HepG2 (cell line): ENCODE results near the gene ICAM3. TPM values are rescaled to one million over a fixed set of nuclear protein-coding genes. Genes with fewer than 3 reads are reported as not detected.

Experiments
- ATAC-seq: fragments of 200-7000 bp; cut with Tn5 transposase; 3 replicates; pipeline ENCODE4 v1.9.1; 2020; ENCODE audit warnings: mild to moderate bottlenecking, moderate library complexity
- BruUV-seq: library from RNA; stranded (reverse); fragments of 400-500 nt; replicated peaks from 2 replicates; lab custom pipeline; 2021; lab: Mats Ljungman, UMichigan
- CTCF ChIA-PET: fragments of 300-600 bp; formaldehyde crosslinking; extraction: SDS; loops from one replicate; lab custom pipeline; 2021; ENCODE audit warnings: low total read pairs, inconsistent platforms, low intra/inter-chr PET ratio; lab: Yijun Ruan, JAX
- POLR2A ChIA-PET: fragments of 350-600 bp; sonication (Branson Sonifier 250); formaldehyde crosslinking; loops from one replicate; lab custom pipeline; 2020; ENCODE audit warnings: antibody characterized with exemption, inconsistent platforms; lab: Yijun Ruan, JAX
- DNase-seq: peaks from one replicate; pipeline ENCODE4 v3.0.0-alpha.2; 2015; ENCODE audit warnings: low spot score
- FAIRE-seq: peaks from 3 replicates; lab custom pipeline; 2011; peaks lifted over from hg19 to GRCh38; lab: Jason Lieb, UNC
- H2AFZ ChIP-seq: one replicate; pipeline ENCODE4 v1.6.1; 2011; ENCODE audit warnings: low read length, inconsistent platforms
- H3K27ac ChIP-seq: fragments of 300-600 bp; 3 replicates; pipeline ENCODE4 v1.8.0; 2011; ENCODE audit warnings: mixed run types, mild to moderate bottlenecking, mixed read lengths, low read length, inconsistent platforms; ENCODE audit not compliant: insufficient read depth; ENCODE audit errors: extremely low read length
- H3K27me3 ChIP-seq, 2 experiments: fragments of 200-600 bp in 1 of 2; 2 replicates in 1 of 2; 3 replicates in 1 of 2; pipeline versions ENCODE4 v1.6.0 to v1.8.0; 2011; ENCODE audit warnings: low read length in 2 of 2, mild to moderate bottlenecking in 2 of 2, moderate library complexity in 2 of 2, inconsistent platforms in 1 of 2; ENCODE audit not compliant: insufficient read depth in 2 of 2, control insufficient read depth in 1 of 2
- H3K36me3 ChIP-seq, 2 experiments: fragments of 200-600 bp in 1 of 2; replicated peaks in 1 of 2; 2 replicates in 1 of 2; 3 replicates in 1 of 2; pipeline versions ENCODE4 v1.5.1 to v1.8.0; 2011; ENCODE audit warnings: low read length in 2 of 2, inconsistent platforms in 1 of 2; ENCODE audit not compliant: insufficient read depth in 2 of 2, control insufficient read depth in 1 of 2
- H3K4me1 ChIP-seq: 2 replicates; pipeline ENCODE4 v1.5.1; 2012; ENCODE audit warnings: low read length, inconsistent platforms; ENCODE audit not compliant: insufficient read depth
- H3K4me2 ChIP-seq: 2 replicates; pipeline ENCODE4 v1.6.0; 2011; ENCODE audit warnings: low read depth, low read length, inconsistent platforms
- H3K4me3 ChIP-seq, 3 experiments: fragments of 200-600 bp in 1 of 3; sonication (generic), shearing (Covaris generic) in 1 of 3; replicated peaks in 1 of 3; 2 replicates each; pipeline ENCODE4 v1.5.1; 2011 to 2016; ENCODE audit warnings: low read length in 3 of 3, inconsistent platforms in 2 of 3, low read depth in 2 of 3, mild to moderate bottlenecking in 2 of 3, control low read depth in 1 of 3, mixed read lengths in 1 of 3; ENCODE audit not compliant: insufficient read depth in 1 of 3
- H3K79me2 ChIP-seq: one replicate; pipeline ENCODE4 v1.6.1; 2011; ENCODE audit warnings: low read length, inconsistent platforms; ENCODE audit not compliant: insufficient read depth
- H3K9ac ChIP-seq: 2 replicates; pipeline ENCODE4 v1.6.0; 2011; ENCODE audit warnings: mild to moderate bottlenecking, low read depth, low read length, inconsistent platforms; ENCODE audit not compliant: insufficient read depth
- H3K9me3 ChIP-seq: 2 replicates; pipeline ENCODE4 v1.5.1; 2012; ENCODE audit warnings: mild to moderate bottlenecking, low read length
- H4K20me1 ChIP-seq: 2 replicates; pipeline ENCODE4 v1.6.0; 2011; ENCODE audit warnings: inconsistent platforms, mild to moderate bottlenecking, low read length, moderate library complexity; ENCODE audit not compliant: insufficient read depth
- ATF6 ChIP-seq: sonication (generic); formaldehyde crosslinking; conservative IDR thresholded peaks from 2 replicates; pipeline ENCODE4 v1.4.0; 2020; ENCODE audit warnings: missing genetic modification reagents
- FOXM1 ChIP-seq: sonication (generic); formaldehyde crosslinking; IDR thresholded peaks from 2 replicates; pipeline ENCODE4 v1.5.0; 2020; ENCODE audit warnings: missing genetic modification reagents
- HOXA9 ChIP-seq: sonication (generic); formaldehyde crosslinking; IDR thresholded peaks from 2 replicates; pipeline ENCODE4 v1.8.1; 2022; ENCODE audit warnings: missing genetic modification reagents, mild to moderate bottlenecking, moderate library complexity, borderline replicate concordance
- JUN ChIP-seq: sonication (generic); formaldehyde crosslinking; IDR thresholded peaks from 2 replicates; pipeline ENCODE4 v1.4.0; 2020; ENCODE audit warnings: mild to moderate bottlenecking, missing genetic modification reagents
- MXI1 ChIP-seq: IDR thresholded peaks from 3 replicates; pipeline ENCODE4 v1.6.1; 2012; ENCODE audit warnings: low read depth, low read length, inconsistent platforms, borderline replicate concordance
- NRL ChIP-seq: sonication (generic); formaldehyde crosslinking; IDR thresholded peaks from 2 replicates; pipeline ENCODE4 v1.5.0; 2020; ENCODE audit warnings: missing genetic modification reagents, mild to moderate bottlenecking, moderate library complexity, borderline replicate concordance
- ZBTB40 ChIP-seq, 2 experiments: fragments of 450-650 bp in 1 of 2; sonication (generic) in 1 of 2; formaldehyde crosslinking in 1 of 2; IDR thresholded peaks; 2 replicates each; pipeline versions ENCODE4 v1.6.1 to v1.8.0; 2016 to 2022; ENCODE audit warnings: antibody characterized with exemption in 1 of 2, mild to moderate bottlenecking in 1 of 2, missing genetic modification reagents in 1 of 2
- ZNF510 ChIP-seq: sonication (generic); formaldehyde crosslinking; IDR thresholded peaks from 2 replicates; pipeline ENCODE4 v1.4.0; 2020; ENCODE audit warnings: low read depth, mild to moderate bottlenecking, missing genetic modification reagents
- ZNF652 ChIP-seq: IDR thresholded peaks from 2 replicates; pipeline ENCODE4 v1.6.1; 2016; ENCODE audit warnings: low read depth, borderline replicate concordance
- ZNF761 ChIP-seq: sonication (generic); formaldehyde crosslinking; conservative IDR thresholded peaks from 2 replicates; pipeline ENCODE4 v1.4.0; 2020; ENCODE audit warnings: mild to moderate bottlenecking, missing genetic modification reagents
- WGBS: methylation state at CpG from one replicate; pipeline ENCODE4 v1.1.6; 2017; ENCODE audit warnings: low lambda C conversion rate; 5-methylcytosine and 5-hydroxymethylcytosine counted together
- in situ Hi-C: cut with HindIII; loops from 2 replicates; pipeline ENCODE4 v1.10.0; 2017; ENCODE audit warnings: low pct_unique_long_range_greater_than_20kb; ENCODE audit not compliant: extremely low pct_ligation_motif_present
- intact Hi-C: fragments of 100-400 bp; cut with micrococcal nuclease; formaldehyde crosslinking; loops from one replicate; pipeline ENCODE4 v1.10.0; 2022; ENCODE audit not compliant: unreplicated experiment
- polyA plus RNA-seq, 8 experiments: library from polyadenylated mRNA; depleted of rRNA in 3 of 8; stranded (reverse) in 7 of 8; unstranded in 1 of 8; fragments of >200 nt; fragmentation: Illumina TruSeq in 4 of 8; extraction: Trizol in 4 of 8; gene quantifications; 2 replicates each; pipeline versions ENCODE4 v1.2.1 to v1.2.3, GENCODE V29; 2011 to 2016; ENCODE audit warnings: low read depth in 4 of 8, missing spikeins in 1 of 8, mixed read lengths in 1 of 8; ENCODE audit not compliant: insufficient read depth in 1 of 8
- total RNA-seq, 5 experiments: library from RNA; depleted of rRNA; stranded (reverse); fragments of >200 nt; fragmentation: Illumina TruSeq; extraction: Trizol; gene quantifications; 2 replicates each; pipeline ENCODE4 v1.2.3, GENCODE V29; 2016; ENCODE audit warnings: low read depth in 1 of 5

The ICAM3 gene
- total and polyA plus RNA-seq, 2 of the 13 experiments (the other 11 are each of a cell fraction or from before 2014, with no cell fraction given) = 14.1 to 21.0 TPM

- TF ChIP-seq ZNF510 (CRISPR knock-in tag) (0 out of 2 replicates have a peak, but pooled peaks have one; percentile 53), ATF6 (CRISPR knock-in tag) (no peak), ZNF652 (CRISPR knock-in tag) (no peak)
Measured at GRCh38 chr19:10289167-10289835, 50.1 kb downstream of the ICAM3 start (continued).

- 2% methylated on average over 21 of the region's 23 CpGs for WGBS
- intact Hi-C loops = no loop called here
- TF ChIP-seq ZNF761 (CRISPR knock-in tag) (no peak; the same call in 1 of the 2 replicates), ZBTB40 (IDR thresholded peaks at IDR 0.05) (no peak), ZBTB40 (CRISPR knock-in tag; IDR thresholded peaks at IDR 0.05) (no peak), NRL (CRISPR knock-in tag) (no peak), FOXM1 (CRISPR knock-in tag) (no peak), MXI1 (no peak), JUN (CRISPR knock-in tag) (no peak), HOXA9 (no peak)
Measured at GRCh38 chr19:10288662-10289166, 50.7 kb downstream of the ICAM3 start.

More at GRCh38 chr19:10288662-10289166, 50.7 kb downstream of the ICAM3 start:
- Histone ChIP-seq H3K4me3 (peak overlapping the region; percentile 24 to 79 (median 52); a peak in 5 of 6 replicates), H3K79me2 (no peaks in the 10 kb centered on the region), H3K36me3 (peaks cover 12 to 18% of the 10 kb centered on the region in 2 experiments), H3K9ac (peak overlapping the region; percentile 34; the same call in 1 of the 2 replicates), H3K27ac (no peak overlapping the region), H4K20me1 (0 out of 2 replicates have a peak, but pooled peaks cover 6% of the 10 kb centered on the region), H2AFZ (no peak overlapping the region), H3K9me3 (no peaks in the 10 kb centered on the region), H3K4me2 (peak overlapping the region; percentile 97), H3K4me1 (peaks cover 70% of the 10 kb centered on the region), H3K27me3 (peaks cover 0 to 20% of the 10 kb centered on the region in 2 experiments; a peak in 3 of 5 replicates)
- in situ Hi-C loops = no loop called here
- peak; percentile 77 for DNase-seq
- CTCF ChIA-PET = no interaction called here
- BruUV-seq = no TSS peak
- peak; percentile 65 for ATAC-seq
- peak; percentile 87 for FAIRE-seq
- POLR2A ChIA-PET = interaction anchor here (0.5 to 7.3 kb wide), 12 partner anchors 9 to 182 kb away, joined by 3 to 149 read pairs (median 4); partner anchors contain the start of genes ICAM1, PPAN, RAVER1 and TYK2
